ENCODE results near the gene ULK4.
"Not testable (repeated sequence)": the region's sequence is repeated elsewhere in the genome, so short reads cannot be mapped to it uniquely, and the experiment has no call there.

The ULK4 gene

GRCh38 chr3:41477399-41478014 is 484.4 kb downstream of the ULK4 start:
- DNase-seq: no peak

- DNase-seq: no peak
Measured at GRCh38 chr3:41469083-41469482, 492.8 kb downstream of the ULK4 start.

- DNase-seq: no peak
Measured at GRCh38 chr3:41467481-41467880, 494.4 kb downstream of the ULK4 start.

- no peak for DNase-seq
Measured at GRCh38 chr3:41464858-41465257, 497.0 kb downstream of the ULK4 start.

GRCh38 chr3:41464401-41464800 is 497.5 kb downstream of the ULK4 start:
- DNase-seq: no peak

GRCh38 chr3:41462103-41462691 is 499.7 kb downstream of the ULK4 start:
- DNase-seq: no peak

GRCh38 chr3:41460736-41461135 is 501.2 kb downstream of the ULK4 start:
- no peak for DNase-seq

- no peak for DNase-seq
Measured at GRCh38 chr3:41457176-41457575, 504.7 kb downstream of the ULK4 start.

- no peak for DNase-seq
Measured at GRCh38 chr3:41456162-41456561, 505.7 kb downstream of the ULK4 start.

GRCh38 chr3:41453618-41454017 is 508.3 kb downstream of the ULK4 start:
- DNase-seq: not testable (repeated sequence)

- no peak for DNase-seq
Measured at GRCh38 chr3:41450416-41451231, 511.3 kb downstream of the ULK4 start.

- DNase-seq: no peak
Measured at GRCh38 chr3:41448396-41448795, 513.5 kb downstream of the ULK4 start.

GRCh38 chr3:41447701-41448100 is 514.2 kb downstream of the ULK4 start:
- no peak for DNase-seq

- DNase-seq: not testable (repeated sequence)
Measured at GRCh38 chr3:41446316-41446715, 515.6 kb downstream of the ULK4 start.

GRCh38 chr3:41441568-41441967 is 520.3 kb downstream of the ULK4 start:
- no peak for DNase-seq

- DNase-seq: no peak
Measured at GRCh38 chr3:41441139-41441538, 520.8 kb downstream of the ULK4 start.

GRCh38 chr3:41436983-41437382 is 524.9 kb downstream of the ULK4 start:
- no peak for DNase-seq

GRCh38 chr3:41434781-41435180 is 527.1 kb downstream of the ULK4 start:
- DNase-seq: no peak

- no peak for DNase-seq
Measured at GRCh38 chr3:41431386-41431785, 530.5 kb downstream of the ULK4 start.

GRCh38 chr3:41430886-41431285 is 531.0 kb downstream of the ULK4 start:
- DNase-seq: no peak

GRCh38 chr3:41430391-41430790 is 531.5 kb downstream of the ULK4 start:
- no peak for DNase-seq

GRCh38 chr3:41426485-41426884 is 535.4 kb downstream of the ULK4 start:
- DNase-seq: no peak

- DNase-seq: no peak
Measured at GRCh38 chr3:41424543-41425300, 537.2 kb downstream of the ULK4 start.
